GM19324 (cell line): ENCODE data around the gene BPIFB2.

Experiments used
- ATAC-seq: cut with Tn5 transposase; IDR thresholded peaks from one replicate; pipeline ENCODE4 v1.9.1; 2021; ENCODE audit warnings: mild to moderate bottlenecking, moderate library complexity; ENCODE audit not compliant: unreplicated experiment, low FRiP score

BPIFB2 gene

DNA sequence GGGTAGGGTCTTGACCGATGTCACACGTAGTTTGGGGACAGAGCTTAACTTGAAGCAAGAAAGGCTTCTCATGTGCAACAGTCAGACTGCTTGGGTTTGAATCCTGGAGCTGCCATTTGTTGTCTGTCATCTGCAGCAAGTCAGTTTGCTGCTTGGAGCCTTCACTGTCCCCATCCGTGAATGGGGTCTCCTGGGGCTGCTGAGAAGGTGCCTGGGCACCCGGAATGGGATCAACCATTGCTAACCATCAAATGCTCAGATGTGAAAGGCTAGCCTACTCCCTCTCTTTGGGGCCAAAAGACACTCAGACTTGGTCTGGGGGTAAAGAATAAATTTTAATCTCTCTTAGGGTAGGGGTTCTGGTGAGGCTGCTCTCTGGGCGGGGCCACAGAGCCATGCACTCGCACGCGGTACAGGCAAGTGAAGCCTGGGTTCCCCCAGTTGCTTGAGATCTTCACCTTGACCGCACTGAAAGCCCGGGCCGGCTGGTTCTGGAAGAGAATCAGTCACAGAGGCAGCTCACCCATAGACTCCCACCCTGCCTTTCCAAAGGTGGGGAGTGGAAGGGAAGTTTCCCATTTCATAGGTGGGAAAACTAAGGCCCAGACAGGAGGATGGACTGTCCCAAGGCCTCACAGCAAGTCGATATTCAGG lies 23.9 kb upstream of the BPIFB2 start:
- no peak for ATAC-seq

DNA sequence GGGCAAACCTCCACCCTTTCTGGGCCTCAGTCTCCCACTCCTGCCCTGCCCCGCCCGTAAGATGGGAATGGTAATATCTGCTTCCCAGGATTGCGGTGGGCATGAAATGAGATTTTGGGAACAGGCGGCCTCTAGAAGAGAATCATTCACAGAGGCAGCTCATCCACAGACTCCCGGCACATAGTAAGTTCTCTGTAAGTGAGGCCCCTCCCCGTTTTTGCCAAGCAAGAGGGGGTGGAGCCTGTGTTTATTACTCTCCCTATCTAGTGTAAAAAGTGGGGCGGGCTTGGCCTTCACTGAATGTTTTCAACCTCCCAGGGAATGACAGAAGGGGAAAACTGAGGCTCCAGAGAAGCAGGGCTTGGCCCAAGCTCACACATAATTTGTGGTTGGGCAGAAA lies 23.3 kb upstream of the BPIFB2 start:
- ATAC-seq, result no peak

DNA sequence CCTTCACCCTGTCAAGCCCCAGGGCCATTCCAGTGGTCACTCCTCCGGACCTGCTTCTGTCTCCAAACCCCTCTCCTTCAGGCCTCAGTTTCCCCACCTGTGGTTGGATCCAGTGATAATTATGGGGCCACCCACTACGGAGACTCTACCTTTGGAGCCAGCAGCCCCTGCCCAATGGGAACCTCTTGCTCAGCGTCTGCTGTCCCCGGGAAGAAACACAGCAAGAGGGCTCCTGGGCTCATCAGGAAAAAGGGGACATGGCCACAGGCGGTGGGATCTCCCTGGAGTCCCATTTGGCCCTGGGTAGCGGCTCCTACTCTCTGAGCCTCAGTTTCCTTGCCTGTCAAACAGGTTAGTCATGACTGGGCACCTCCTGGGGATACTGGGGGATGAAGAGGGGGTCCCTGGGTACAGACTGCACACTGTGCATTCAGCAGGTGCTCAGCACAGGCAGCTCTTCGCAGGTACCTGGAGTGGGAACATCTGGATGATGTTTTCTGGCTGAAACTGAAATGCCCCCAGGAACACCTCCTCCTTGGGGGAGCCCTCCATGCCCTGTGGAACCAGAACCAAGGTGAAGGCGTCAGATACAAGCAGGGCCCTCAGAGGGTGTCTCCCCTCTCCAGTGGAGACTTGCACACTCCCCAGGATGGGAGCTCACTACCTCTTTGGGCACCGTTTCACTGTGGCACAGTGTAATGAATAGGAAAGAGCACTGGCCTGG lies 22.7 kb upstream of the BPIFB2 start:
- no peak for ATAC-seq

DNA sequence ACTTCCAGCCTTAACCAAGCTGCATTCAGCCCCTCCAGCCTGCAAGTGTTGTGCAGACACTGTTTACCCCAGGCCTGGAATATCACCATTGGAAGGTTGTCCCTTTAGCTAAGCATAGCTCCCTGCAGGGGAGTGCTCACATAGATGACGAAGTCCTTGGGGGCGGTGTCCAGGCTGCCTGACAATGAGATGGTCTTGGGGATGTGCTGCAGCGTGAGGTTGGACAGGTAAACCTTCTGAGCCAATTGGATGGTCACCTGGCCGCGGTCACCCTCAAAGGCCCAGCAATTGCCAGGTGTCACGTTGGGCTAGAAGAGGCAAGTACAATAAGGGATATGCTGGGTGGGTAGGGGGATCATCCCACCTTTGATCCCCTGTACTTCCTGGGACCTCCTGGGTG lies 21.9 kb upstream of the BPIFB2 start:
- ATAC-seq, result no peak

DNA sequence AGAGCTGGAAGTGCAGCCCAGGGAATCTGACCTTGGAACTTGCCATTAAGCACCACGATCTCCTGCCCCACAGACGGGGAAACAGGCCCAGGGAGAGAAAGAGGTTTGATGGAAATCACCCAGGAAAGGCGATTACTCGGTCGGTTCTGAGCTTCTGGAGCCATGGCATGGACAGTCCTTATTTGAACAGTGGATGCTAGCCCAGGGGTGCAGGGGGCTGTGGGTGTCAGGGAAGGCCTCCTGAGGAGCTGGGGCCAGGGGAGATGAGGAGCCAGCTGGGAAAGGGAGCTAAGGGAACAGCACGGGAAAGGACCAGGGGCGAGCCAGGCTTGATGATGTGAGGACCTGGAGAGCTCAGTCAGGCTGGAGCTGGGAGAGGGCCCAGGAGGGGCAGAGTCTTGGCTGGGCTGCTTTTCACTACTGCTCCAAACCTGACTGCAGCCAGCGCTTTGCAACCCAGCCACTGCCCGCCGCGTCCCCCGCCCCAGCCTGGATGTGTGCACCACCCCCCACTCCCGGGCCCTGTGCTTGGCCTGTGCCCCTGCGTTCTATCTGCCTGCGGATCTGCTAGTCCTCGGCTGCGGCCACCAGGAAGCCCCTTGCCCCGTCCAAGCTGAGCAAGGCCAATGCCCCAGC lies 21.1 kb upstream of the BPIFB2 start:
- ATAC-seq, result no peak

DNA sequence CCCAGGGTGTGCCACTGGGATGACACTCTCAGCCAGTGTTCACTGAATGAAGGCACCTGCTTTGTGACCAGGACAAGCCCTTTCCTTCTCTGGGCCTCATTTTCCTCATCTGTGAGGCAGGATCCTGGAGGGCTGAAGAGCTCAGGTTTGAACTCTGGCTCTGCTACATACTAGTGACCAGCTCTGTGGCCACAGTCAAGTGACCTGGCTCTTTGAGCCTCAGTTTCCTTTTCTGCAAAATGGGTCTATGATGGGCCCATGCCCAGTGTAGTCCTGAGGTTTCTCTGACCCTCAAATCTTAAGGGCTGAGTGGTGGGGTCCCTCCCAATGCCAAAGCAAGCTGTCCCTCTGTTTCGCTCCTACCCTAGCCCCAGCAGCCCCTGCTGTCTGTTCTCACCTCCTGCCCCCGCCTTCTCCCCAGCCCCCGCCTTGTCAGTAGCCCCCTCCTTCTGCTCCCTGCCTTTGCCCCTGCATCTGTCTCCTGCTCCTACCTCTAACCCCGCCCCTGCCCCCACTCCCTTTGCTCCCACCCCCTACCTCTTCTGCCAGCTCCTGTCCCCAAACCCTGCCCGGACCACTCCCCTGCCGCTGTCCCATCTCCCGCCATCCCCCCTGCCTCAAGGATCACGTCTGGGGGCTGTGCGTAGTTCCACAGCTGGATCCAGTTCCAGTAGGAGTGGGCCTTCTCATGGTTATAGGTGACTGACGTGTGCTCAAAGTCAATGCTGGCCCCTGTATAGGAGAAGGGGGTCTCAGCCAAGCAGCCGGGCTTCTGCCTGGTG lies 20.3 kb upstream of the BPIFB2 start:
- ATAC-seq, result no peak

DNA sequence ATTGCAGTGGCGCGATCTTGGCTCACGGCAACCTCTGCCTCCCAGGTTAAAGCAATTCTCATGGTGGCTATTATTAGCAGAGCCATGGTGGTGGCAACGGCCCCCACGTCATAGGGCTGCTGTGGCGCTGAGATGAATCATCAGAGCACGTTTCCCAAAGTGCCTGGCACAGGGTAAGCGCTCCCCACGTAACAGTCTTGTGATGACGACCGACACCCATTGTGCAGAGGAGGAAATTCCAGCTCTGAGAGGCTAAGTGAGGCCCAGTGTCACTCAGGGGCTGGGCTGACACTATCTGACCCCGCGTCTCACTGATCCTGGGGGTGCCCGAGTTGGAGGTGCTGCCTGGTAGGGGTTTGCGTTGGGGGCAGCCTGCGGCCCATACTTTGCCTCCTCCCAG lies 19.5 kb upstream of the BPIFB2 start:
- ATAC-seq, result no peak

DNA sequence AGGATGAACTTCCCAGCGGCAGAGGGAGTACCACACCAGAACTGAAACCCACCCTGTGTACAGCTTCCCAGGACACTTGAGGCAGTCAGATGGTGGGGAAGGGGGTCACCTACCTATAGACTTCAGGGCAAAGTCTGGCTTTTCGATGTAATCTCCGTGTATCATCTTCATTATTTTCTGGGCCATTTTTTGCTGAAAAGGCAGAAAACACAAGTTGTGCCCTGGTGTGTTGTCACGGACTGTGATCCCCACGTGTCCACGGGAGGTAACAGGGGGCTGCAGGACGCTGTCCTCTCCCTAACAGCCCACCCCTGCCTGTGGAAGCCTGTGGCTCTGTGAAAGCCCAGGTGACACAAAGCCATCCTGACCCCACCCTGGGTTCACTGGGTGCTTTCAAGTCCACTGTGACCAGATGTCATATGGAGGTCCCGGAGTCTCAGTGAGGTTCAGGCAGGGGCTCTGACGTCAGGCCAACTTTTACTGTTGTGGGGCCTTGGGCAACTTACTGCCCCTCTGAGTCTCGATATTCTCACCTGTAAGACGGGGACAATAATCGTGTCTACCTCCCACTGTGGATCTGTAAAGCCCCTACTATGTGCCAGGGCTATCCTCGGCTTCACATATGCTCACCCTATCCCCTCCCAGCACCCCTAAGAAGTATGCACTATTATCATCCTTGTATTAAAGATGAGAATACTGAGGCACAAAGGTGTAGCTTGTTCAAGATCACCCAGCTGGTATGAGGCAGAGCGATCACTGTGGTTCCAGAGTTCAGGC lies 17.8 kb upstream of the BPIFB2 start:
- ATAC-seq, result no peak

DNA sequence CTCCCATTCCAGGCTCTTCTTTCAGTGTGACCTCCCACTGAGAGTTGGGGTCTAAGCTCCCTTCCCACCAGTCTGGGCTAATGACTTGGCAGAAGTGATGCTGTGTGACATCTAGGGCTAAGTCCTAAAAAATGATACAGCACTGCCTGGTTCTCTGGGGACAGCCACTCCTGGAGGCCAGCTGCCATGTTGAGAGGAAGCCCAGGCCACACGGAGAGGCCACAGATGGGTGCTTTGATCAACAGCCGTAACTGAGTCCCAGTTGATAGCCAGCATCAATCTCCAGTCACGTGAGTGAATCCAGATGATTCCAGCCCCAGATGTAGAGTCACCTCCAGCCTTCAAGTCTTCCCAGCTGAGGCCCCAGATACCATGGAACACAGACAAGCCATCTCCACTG lies 17.1 kb upstream of the BPIFB2 start:
- ATAC-seq, result no peak

DNA sequence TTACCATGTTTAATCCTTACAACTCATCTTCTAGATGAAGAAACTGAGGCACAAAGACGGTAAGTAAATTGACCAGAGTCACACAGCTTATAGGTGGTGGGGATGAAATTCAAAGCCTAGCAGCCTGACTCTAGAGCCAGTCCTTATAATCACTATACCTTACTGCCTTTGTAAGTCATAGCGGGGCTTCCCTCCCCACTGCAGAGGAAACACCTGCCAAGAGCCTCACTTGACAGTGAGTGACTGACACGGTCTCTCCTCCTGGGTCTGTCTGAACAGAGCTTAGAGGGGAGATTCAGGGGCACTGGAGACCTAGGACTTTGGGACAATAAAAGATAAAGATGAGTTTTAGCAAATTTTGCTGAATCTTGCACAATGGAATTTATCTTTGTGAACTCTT lies 16.1 kb upstream of the BPIFB2 start:
- ATAC-seq, result no peak

DNA sequence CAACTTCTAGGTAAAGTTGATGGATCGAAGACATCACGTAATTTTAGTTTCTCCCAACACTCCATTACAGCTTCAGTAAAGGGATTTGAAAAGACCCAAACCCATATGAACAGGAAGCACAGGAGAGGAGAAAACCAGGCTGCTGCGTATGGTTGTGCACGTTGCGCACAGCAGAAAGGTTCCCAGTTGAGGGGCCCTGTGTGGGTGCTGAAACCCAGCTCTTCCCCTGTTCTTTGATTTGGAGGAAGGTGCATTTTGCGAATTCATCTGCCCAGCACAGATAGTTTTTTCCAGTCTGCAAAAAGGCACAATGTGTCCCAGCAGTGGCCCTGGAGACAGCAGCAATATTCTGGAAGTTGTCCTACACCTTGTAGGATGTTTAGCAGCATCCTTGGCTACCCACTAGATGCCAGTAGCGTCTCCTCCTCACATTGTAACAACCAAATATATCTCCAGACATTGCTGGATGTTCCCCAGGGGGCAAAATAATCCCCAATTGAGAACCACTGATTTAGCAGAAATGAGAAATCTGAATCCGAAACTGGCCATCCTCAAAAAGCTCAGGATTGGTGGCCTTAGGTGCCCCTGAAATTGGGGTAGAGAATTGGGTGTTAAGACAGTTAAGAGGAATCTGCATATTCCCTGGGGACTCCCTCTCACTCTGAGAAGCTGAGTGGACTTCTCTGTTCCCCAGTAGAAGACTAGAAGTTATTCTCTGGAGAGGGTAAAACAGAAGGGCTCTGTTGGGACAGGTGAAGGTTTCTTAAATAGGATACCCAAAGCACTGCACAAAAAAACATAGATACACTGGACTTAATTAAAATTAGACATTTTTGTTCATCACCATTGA lies 15.5 kb upstream of the BPIFB2 start:
- ATAC-seq, result no peak

DNA sequence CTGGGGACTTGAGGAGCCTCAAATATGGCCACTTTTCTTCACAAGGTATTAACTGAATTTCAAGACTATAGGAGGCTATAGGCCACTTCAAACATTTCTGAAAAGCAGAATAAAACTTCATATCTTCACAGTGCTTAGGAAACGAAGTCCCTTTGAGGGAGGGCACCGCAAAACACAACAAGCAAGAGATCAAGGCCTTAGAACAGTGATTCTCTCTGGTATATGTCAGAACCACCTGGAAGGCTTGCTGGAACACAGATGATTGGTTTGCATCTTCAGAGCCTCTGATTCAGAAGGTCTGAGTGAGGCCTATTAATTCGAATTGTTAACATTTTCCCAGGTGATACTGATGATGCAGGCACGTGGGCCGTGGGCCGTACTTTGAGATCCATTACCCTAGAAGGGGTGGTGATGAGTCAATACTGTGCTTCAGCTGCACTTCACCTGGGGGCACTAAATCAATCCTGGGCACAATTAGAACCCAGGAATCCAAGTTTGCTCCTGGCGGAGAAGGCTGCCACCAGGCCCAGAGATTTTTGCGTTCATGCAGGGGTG lies 13.9 kb upstream of the BPIFB2 start:
- ATAC-seq, result no peak

DNA sequence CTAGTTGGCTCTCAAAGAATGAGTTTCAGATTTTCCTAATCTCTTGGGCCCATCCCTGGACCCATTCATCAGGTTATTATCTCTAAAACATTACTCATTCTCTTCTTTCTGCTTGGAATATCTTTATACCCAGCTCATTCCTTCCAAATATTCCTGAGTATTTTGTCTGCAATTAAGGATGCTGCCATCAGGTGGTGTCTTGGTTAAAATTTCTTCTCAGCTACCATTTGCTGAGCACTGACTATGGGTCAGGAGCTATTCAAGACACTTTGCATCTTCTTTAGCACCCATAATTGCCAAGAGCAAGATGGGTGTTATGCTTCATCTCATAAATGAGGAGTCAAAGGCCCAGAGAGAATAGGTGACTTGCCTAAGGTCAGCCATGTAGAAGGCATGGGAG lies 11.7 kb upstream of the BPIFB2 start:
- ATAC-seq, result no peak

DNA sequence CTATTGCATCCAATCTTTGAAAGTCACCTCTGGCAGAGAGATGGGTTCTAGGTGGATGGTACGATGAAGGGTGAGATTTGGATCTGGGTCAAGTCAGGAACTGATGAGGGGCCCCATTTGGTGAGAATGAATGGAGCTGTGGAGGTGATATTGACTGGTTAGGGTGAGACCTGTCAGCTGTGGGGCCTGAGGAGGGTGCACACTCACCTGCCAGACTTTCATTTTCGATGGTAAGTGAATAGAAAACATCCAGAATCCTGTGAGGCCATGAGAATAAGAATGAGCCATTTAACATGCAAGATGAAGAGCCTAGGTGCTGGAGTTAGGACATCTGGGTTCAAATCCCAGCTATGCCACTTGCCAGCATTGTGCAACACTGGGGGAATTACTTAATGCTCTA lies 10.1 kb upstream of the BPIFB2 start:
- ATAC-seq, result no peak

DNA sequence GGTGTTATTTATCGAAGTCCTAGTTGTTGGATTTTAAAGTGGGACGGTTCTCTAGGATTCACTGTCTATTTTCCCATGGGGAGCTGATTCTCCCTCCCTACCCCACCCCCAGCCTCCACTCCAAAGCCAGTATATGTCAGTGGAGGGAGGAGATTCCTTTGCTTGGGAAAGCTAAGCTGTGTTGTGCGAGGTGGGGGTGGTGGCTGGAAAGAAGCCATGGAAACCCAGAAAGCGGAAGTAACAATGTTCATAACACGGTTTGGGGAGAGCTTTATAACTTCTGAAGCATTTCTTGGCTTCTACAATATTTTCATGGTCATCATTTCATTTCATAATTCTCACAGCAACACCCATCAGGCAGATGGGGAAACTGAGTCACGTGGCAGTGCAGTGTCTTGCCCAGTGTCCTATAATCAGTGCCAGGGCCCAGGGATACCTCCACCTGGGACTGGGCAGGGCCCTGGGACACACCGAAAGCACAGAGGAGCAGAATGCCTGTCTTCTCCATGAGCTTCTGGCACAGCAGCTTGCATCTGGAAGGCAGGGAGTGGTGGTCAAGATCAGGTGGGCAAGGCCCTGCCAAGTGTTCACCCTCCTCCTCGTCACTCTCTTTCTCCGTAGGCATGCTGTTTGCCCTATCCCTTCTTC lies 7.8 kb upstream of the BPIFB2 start:
- no peak for ATAC-seq

DNA sequence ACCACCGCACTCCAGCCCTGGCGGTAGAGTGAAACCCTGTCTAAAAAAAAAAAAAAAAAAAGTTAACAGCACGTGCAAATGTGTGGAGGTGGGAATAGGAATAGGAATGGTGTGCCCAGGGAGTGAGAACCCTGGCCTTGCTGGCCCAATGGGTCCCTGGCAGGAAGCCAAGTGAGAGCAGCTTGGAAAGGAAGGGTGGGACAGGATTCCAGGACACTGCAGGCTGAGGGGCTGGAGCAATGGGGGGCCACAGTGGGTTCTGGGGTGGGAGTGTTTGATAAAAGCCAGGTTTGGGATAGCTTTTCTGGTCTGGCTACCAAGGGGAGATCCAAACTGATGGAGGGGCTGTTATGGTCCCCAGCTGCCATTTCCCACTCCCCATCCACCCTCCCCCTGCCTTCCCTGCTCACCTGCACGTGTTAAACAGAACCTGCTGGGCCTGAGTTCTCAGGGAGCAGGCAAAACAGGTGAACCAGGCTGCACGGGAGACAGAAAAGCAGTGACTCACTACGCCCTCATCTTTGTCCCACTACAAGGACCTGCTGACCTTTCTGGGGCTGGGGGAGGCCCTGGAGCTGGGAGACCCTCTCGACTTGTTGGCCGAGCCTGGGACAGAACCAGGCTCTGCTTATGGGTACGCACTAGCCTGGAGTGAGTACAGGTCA lies 6.6 kb upstream of the BPIFB2 start:
- ATAC-seq, result no peak

DNA sequence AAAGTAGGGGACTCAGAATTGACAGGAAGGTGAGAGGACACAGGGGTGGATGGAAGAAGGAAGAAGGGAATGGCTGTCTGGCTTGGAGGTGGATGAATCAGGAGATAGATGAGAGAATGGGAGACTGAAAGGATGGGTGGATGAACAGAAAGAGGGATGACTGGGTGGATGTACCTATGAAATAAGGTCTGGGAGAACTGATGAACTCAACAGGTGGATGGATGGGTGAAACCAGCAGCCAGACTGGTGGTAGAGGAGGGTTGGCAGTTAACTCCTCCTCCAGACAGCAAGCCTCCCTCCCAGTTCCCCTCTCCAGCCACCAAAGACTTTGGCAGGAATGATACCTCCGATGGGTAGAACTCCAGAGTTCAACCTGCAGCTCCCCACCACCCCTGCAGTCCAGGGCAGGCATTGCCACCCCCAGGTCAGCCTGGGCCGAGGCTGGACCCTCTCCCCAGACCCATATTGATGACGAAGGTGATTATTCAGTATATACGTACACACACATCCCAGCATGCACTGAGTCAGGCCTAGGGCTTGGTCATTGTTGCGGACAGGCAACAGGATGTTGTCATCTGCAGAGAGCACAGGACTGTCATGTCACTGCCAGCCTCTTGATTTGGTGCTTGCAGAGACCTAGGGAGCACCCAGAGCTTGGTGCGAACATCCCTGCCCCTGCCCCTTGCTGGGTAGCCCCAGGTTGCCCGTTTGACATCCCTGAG lies 5.3 kb upstream of the BPIFB2 start:
- ATAC-seq, result no peak
